Measurements from ENCODE around the gene ACKR4.
"Not testable (repeated sequence)": the region's sequence is repeated elsewhere in the genome, so short reads cannot be mapped to it uniquely, and the experiment has no call there.

The ACKR4 gene

DNA sequence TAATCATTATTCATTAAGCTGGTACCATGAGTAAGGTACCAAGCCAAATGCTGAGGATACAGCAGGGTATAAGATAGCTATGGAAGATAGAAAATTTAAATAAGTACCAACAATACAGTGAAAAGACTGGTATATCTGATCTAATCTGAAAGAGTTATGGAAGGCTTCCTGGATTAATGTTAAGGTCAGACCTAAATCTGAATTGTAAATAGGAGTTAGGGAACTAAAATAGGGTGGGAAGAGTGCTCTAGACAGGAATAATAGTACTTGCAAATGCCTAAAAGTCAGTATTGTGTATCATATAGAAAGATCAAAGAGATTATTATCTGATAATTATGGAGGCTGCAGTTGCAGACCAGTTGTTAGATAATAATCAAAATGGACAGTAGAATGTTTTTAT is 2.6 kb upstream of the ACKR4 start:
- Histone ChIP-seq H3K27ac (ENCODE audit: low read depth, low read length) (no peak overlapping the region), H3K36me3 (ENCODE audit: control insufficient read depth, insufficient read depth, low read length) (no peaks in the 10 kb centered on the region), H3K4me1 (ENCODE audit: control insufficient read depth, insufficient read depth, low read length) (peaks cover 5% of the 10 kb centered on the region; the same call in 1 of the 2 replicates), H3K9me3 (ENCODE audit: control insufficient read depth, insufficient read depth, low read length) (no peaks in the 10 kb centered on the region), H3K9ac (ENCODE audit: low read depth, low read length) (no peak overlapping the region), H3K27me3 (ENCODE audit: control insufficient read depth, insufficient read depth, low read length) (no peaks in the 10 kb centered on the region), H3K4me3 (ENCODE audit: low read depth, low read length) (no peak overlapping the region)

GRCh38 chr3:132595014-132595413 is 2.1 kb upstream of the ACKR4 start:
- H3K4me1 ChIP-seq (ENCODE audit: control insufficient read depth, insufficient read depth, low read length): peaks cover 5% of the 10 kb centered on the region; the same call in 1 of the 2 replicates
- no peaks in the 10 kb centered on the region for H3K9me3 ChIP-seq (ENCODE audit: control insufficient read depth, insufficient read depth, low read length)
- no peaks in the 10 kb centered on the region for H3K27me3 ChIP-seq (ENCODE audit: control insufficient read depth, insufficient read depth, low read length)
- no peaks in the 10 kb centered on the region for H3K36me3 ChIP-seq (ENCODE audit: control insufficient read depth, insufficient read depth, low read length)
- H3K9ac ChIP-seq (ENCODE audit: low read depth, low read length): no peak overlapping the region
- H3K4me3 ChIP-seq (ENCODE audit: low read depth, low read length): no peak overlapping the region
- H3K27ac ChIP-seq (ENCODE audit: low read depth, low read length): no peak overlapping the region

- no peak overlapping the region for H3K9ac ChIP-seq (ENCODE audit: low read depth, low read length)
- H3K4me3 ChIP-seq (ENCODE audit: low read depth, low read length): no peak overlapping the region
- no peaks in the 10 kb centered on the region for H3K27me3 ChIP-seq (ENCODE audit: control insufficient read depth, insufficient read depth, low read length)
- no peaks in the 10 kb centered on the region for H3K36me3 ChIP-seq (ENCODE audit: control insufficient read depth, insufficient read depth, low read length)
- H3K4me1 ChIP-seq (ENCODE audit: control insufficient read depth, insufficient read depth, low read length): peaks cover 5% of the 10 kb centered on the region; the same call in 1 of the 2 replicates
- H3K9me3 ChIP-seq (ENCODE audit: control insufficient read depth, insufficient read depth, low read length): no peaks in the 10 kb centered on the region
- H3K27ac ChIP-seq (ENCODE audit: low read depth, low read length): no peak overlapping the region
These were observed 744 bp upstream of the ACKR4 start for GRCh38 chr3:132596326-132596725.

DNA sequence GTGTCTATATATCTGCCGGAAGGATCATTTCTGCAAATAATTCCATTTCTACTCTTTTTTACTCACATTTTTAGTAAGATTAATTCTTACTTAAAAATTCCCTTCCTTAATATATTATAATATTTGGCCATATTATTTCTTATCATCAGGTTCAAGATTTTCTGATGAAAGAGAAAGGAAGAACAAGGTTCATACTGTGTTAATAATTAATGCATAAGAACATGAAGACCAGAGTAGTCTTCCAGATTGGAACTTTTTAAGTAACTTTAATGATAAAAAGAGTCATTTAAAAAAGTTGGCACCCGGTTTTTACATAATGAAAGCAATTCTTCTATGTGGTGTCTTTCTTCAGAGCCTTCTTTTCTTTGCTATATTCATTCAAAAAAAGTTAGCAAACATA is 590 bp downstream of the ACKR4 start:
- H3K4me3 ChIP-seq (ENCODE audit: low read depth, low read length): no peak overlapping the region
- peaks cover 5% of the 10 kb centered on the region; the same call in 1 of the 2 replicates for H3K4me1 ChIP-seq (ENCODE audit: control insufficient read depth, insufficient read depth, low read length)
- no peak overlapping the region for H3K9ac ChIP-seq (ENCODE audit: low read depth, low read length)
- H3K27ac ChIP-seq (ENCODE audit: low read depth, low read length): no peak overlapping the region
- no peaks in the 10 kb centered on the region for H3K27me3 ChIP-seq (ENCODE audit: control insufficient read depth, insufficient read depth, low read length)
- H3K36me3 ChIP-seq (ENCODE audit: control insufficient read depth, insufficient read depth, low read length): no peaks in the 10 kb centered on the region
- no peaks in the 10 kb centered on the region for H3K9me3 ChIP-seq (ENCODE audit: control insufficient read depth, insufficient read depth, low read length)

DNA sequence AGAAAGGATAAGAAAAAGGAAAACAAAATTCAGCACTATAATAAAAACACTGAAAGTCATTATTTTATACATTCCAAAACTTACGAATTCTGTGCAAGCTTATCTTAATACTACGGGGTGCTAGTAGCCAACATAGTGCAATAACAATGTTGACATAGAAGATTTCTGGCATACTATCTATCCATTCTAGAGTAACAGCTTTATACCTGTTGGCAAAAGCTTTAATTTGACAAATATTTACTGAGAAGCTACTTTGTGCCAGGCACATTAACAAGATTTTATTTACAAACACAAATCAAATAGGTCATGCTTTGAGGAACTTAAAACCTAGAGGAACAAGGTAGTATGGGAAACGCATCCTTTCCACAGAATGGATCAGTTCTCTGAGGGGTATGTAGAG is 1.1 kb downstream of the ACKR4 start:
- Histone ChIP-seq H3K27me3 (ENCODE audit: control insufficient read depth, insufficient read depth, low read length) (no peaks in the 10 kb centered on the region), H3K36me3 (ENCODE audit: control insufficient read depth, insufficient read depth, low read length) (0 out of 2 replicates have a peak, but pooled peaks cover 4% of the 10 kb centered on the region), H3K27ac (ENCODE audit: low read depth, low read length) (no peak overlapping the region), H3K9ac (ENCODE audit: low read depth, low read length) (no peak overlapping the region), H3K9me3 (ENCODE audit: control insufficient read depth, insufficient read depth, low read length) (no peaks in the 10 kb centered on the region), H3K4me3 (ENCODE audit: low read depth, low read length) (no peak overlapping the region), H3K4me1 (ENCODE audit: control insufficient read depth, insufficient read depth, low read length) (peaks cover 5% of the 10 kb centered on the region; the same call in 1 of the 2 replicates)

DNA sequence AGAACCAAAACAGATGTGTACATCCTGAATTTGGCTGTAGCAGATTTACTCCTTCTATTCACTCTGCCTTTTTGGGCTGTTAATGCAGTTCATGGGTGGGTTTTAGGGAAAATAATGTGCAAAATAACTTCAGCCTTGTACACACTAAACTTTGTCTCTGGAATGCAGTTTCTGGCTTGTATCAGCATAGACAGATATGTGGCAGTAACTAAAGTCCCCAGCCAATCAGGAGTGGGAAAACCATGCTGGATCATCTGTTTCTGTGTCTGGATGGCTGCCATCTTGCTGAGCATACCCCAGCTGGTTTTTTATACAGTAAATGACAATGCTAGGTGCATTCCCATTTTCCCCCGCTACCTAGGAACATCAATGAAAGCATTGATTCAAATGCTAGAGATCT is 3.5 kb downstream of the ACKR4 start:
- H3K9me3 ChIP-seq (ENCODE audit: control insufficient read depth, insufficient read depth, low read length); H3K4me3 ChIP-seq (ENCODE audit: low read depth, low read length); H3K9ac ChIP-seq (ENCODE audit: low read depth, low read length); H3K27ac ChIP-seq (ENCODE audit: low read depth, low read length); H3K4me1 ChIP-seq (ENCODE audit: control insufficient read depth, insufficient read depth, low read length); H3K27me3 ChIP-seq (ENCODE audit: control insufficient read depth, insufficient read depth, low read length); H3K36me3 ChIP-seq (ENCODE audit: control insufficient read depth, insufficient read depth, low read length): not testable (repeated sequence)

DNA sequence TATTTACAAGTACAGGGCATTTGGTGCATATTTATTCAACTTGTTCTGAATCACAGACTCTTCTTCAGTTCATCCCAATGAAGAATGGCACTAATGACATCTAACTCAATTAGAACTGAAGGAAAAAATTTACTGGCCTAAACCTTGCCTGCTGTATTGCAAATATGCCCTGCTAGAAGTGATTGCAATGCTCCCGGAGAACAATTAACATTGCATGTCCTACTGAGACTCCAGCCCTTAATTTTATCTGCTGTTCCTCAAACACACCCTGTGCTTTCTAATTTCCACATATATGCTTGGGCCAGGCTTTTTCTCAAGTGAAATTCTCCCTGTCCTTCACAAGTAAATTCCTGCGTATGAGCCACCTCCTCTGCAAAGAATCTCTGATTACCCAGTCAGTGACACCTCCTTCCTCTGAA is 8.3 kb downstream of the ACKR4 start:
- Histone ChIP-seq H3K27me3 (ENCODE audit: control insufficient read depth, insufficient read depth, low read length) (no peaks in the 10 kb centered on the region), H3K9ac (ENCODE audit: low read depth, low read length) (no peak overlapping the region), H3K4me1 (ENCODE audit: control insufficient read depth, insufficient read depth, low read length) (peaks cover 12% of the 10 kb centered on the region), H3K27ac (ENCODE audit: low read depth, low read length) (no peak overlapping the region), H3K36me3 (ENCODE audit: control insufficient read depth, insufficient read depth, low read length) (0 out of 2 replicates have a peak, but pooled peaks cover 4% of the 10 kb centered on the region), H3K9me3 (ENCODE audit: control insufficient read depth, insufficient read depth, low read length) (no peaks in the 10 kb centered on the region), H3K4me3 (ENCODE audit: low read depth, low read length) (no peak overlapping the region)

DNA sequence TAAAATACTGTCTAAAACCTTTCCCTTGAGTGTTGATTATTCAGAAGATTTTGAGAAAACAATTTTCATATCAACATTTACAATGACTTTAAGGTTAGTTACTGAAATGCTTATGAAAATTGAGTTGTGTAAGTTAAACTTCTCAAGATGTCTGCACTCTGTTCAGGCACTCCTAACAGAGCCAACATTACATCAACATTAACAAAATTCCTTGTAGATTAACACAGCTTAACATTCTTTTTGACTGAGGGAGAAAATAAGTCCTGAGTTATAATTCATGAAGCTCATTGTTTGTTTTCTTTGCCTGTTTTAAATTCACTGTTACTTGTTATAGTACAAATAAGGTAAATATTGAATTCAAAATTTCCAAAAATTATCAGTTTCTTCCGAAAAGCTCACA is 9.0 kb downstream of the ACKR4 start:
- H3K27ac ChIP-seq (ENCODE audit: low read depth, low read length): no peak overlapping the region
- 0 out of 2 replicates have a peak, but pooled peaks cover 4% of the 10 kb centered on the region for H3K36me3 ChIP-seq (ENCODE audit: control insufficient read depth, insufficient read depth, low read length)
- no peak overlapping the region for H3K9ac ChIP-seq (ENCODE audit: low read depth, low read length)
- H3K4me1 ChIP-seq (ENCODE audit: control insufficient read depth, insufficient read depth, low read length): peaks cover 12% of the 10 kb centered on the region
- H3K4me3 ChIP-seq (ENCODE audit: low read depth, low read length): no peak overlapping the region
- H3K9me3 ChIP-seq (ENCODE audit: control insufficient read depth, insufficient read depth, low read length): no peaks in the 10 kb centered on the region
- no peaks in the 10 kb centered on the region for H3K27me3 ChIP-seq (ENCODE audit: control insufficient read depth, insufficient read depth, low read length)

DNA sequence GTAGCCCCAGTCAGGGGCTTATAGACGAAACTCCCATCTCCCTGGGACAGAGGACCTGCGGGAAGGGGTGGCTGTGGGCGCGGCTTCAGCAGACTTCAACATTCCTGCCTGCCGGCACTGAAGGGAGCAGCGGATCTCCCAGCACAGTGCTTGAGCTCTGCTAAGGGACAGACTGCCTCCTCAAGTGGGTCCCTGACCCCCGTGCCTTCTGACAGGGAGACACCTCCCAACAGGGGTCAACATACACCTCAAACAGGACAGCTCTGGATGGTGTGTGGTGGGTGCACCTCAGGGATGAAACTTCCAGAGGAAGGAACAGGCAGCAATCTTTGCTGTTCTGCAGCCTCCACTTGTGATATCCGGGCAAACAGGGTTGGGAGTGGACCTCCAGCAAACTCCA is 9.6 kb downstream of the ACKR4 start:
- H3K4me1 ChIP-seq (ENCODE audit: control insufficient read depth, insufficient read depth, low read length): peaks cover 12% of the 10 kb centered on the region
- H3K36me3 ChIP-seq (ENCODE audit: control insufficient read depth, insufficient read depth, low read length); H3K27ac ChIP-seq (ENCODE audit: low read depth, low read length); H3K9ac ChIP-seq (ENCODE audit: low read depth, low read length); H3K4me3 ChIP-seq (ENCODE audit: low read depth, low read length); H3K9me3 ChIP-seq (ENCODE audit: control insufficient read depth, insufficient read depth, low read length); H3K27me3 ChIP-seq (ENCODE audit: control insufficient read depth, insufficient read depth, low read length): not testable (repeated sequence)

DNA sequence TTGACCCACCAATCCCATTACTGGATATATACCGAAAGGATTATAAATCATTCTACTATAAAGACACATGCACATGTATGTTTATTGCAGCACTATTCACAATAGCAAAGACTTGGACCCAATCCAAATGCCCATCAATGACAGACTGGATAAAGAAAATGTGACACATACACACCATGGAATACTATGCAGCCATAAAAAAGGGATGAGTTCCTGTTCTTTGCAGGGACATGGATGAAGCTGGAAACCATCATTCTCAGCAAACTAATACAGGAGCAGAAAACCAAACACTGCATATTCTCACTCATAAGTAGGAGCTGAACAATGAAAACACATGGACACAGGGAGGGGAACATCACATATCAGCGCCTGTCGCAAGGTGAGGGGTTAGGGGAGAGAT is 18.2 kb downstream of the ACKR4 start:
- not testable (repeated sequence) for H3K9me3 ChIP-seq (ENCODE audit: control insufficient read depth, insufficient read depth, low read length)

DNA sequence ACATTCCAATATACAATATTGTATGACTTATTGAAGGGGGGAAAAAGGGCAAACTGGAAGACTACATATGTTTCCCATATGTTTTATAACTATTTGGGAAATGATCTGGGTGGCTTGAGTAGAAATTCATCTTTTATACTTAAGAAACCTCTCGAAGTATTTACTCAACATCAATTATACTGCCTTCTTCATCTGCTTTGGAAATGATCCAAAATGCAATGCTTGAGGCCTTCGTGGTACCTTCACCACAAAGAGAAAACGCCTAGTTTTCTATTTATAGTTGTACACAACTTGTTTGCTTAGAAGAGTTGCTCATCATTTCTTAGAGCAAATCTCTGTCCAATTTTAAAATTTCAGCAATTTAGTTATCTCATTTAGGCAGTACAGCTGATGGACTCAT is 18.8 kb downstream of the ACKR4 start:
- Histone ChIP-seq H3K4me3 (ENCODE audit: low read depth, low read length) (no peak overlapping the region), H3K27ac (ENCODE audit: low read depth, low read length) (no peak overlapping the region), H3K9ac (ENCODE audit: low read depth, low read length) (no peak overlapping the region), H3K4me1 (ENCODE audit: control insufficient read depth, insufficient read depth, low read length) (no peaks in the 10 kb centered on the region), H3K9me3 (ENCODE audit: control insufficient read depth, insufficient read depth, low read length) (no peaks in the 10 kb centered on the region), H3K36me3 (ENCODE audit: control insufficient read depth, insufficient read depth, low read length) (no peaks in the 10 kb centered on the region), H3K27me3 (ENCODE audit: control insufficient read depth, insufficient read depth, low read length) (no peaks in the 10 kb centered on the region)

More for the DNA sequence above, 18.2 kb downstream of the ACKR4 start:
- H3K27me3 ChIP-seq (ENCODE audit: control insufficient read depth, insufficient read depth, low read length); H3K4me3 ChIP-seq (ENCODE audit: low read depth, low read length); H3K27ac ChIP-seq (ENCODE audit: low read depth, low read length); H3K36me3 ChIP-seq (ENCODE audit: control insufficient read depth, insufficient read depth, low read length); H3K9ac ChIP-seq (ENCODE audit: low read depth, low read length); H3K4me1 ChIP-seq (ENCODE audit: control insufficient read depth, insufficient read depth, low read length): not testable (repeated sequence)

- no peak overlapping the region for H3K4me3 ChIP-seq (ENCODE audit: low read depth, low read length)
- no peak overlapping the region for H3K27ac ChIP-seq (ENCODE audit: low read depth, low read length)
- H3K36me3 ChIP-seq (ENCODE audit: control insufficient read depth, insufficient read depth, low read length): no peaks in the 10 kb centered on the region
- no peaks in the 10 kb centered on the region for H3K9me3 ChIP-seq (ENCODE audit: control insufficient read depth, insufficient read depth, low read length)
- no peak overlapping the region for H3K9ac ChIP-seq (ENCODE audit: low read depth, low read length)
- H3K27me3 ChIP-seq (ENCODE audit: control insufficient read depth, insufficient read depth, low read length): no peaks in the 10 kb centered on the region
- H3K4me1 ChIP-seq (ENCODE audit: control insufficient read depth, insufficient read depth, low read length): no peaks in the 10 kb centered on the region
These were observed 19.7 kb downstream of the ACKR4 start for GRCh38 chr3:132616780-132617179.
